ENCODE measurements around the gene MARCKS.

MARCKS gene

DNA sequence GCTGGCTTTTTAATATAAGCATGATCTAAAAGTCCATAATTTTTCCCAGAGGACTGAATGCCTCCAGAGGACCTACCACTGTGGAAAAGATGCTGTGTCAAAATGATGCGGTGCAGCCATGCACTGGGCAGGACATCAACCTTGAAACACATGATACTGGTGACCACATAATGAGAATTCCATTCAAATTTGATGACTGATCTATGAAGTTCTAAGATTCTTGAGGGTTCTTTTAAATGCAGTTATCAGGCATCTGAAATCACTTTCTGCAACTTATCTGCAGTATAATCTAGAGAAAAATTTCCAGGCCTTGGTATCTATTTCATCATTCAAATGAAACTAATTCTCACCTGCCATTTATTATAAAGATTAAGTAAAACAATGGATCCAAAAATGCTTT, 15.0 kb upstream of the MARCKS start:
- H3K79me2 ChIP-seq (ENCODE audit: control insufficient read depth, insufficient read depth, low read length, poor library complexity), result no peaks in the 10 kb centered on the region
- no peak overlapping the region for H4K12ac ChIP-seq (ENCODE audit: low read depth, low read length)
- no peak overlapping the region for H4K91ac ChIP-seq (ENCODE audit: low read depth, low read length)
- no peak overlapping the region for H2BK120ac ChIP-seq (ENCODE audit: insufficient read depth, low read length, poor library complexity)
- no peak overlapping the region for H3K14ac ChIP-seq (ENCODE audit: low read length)
- no peak overlapping the region for H3K4me2 ChIP-seq (ENCODE audit: low read length)
- no peaks in the 10 kb centered on the region for H3K4me1 ChIP-seq (ENCODE audit: control insufficient read depth in 1 of 2, insufficient read depth in 2 of 2, low read length in 2 of 2)
- no CpG with 5 or more reads among the region's 1 CpG for WGBS (ENCODE audit: extremely low coverage, insufficient coverage, insufficient read length)
- no peak overlapping the region for H3K4ac ChIP-seq (ENCODE audit: low read depth, low read length)
- H3K9ac ChIP-seq (ENCODE audit: low read length), result no peak overlapping the region
- no peak overlapping the region for H2AFZ ChIP-seq (ENCODE audit: insufficient read depth, low read length, poor library complexity)
- H3K79me1 ChIP-seq (ENCODE audit: low read length), result no peaks in the 10 kb centered on the region
- H2BK5ac ChIP-seq (ENCODE audit: low read depth, low read length, poor library complexity), result no peak overlapping the region
- H3K27me3 ChIP-seq (ENCODE audit: insufficient read depth, low read length), result no peaks in the 10 kb centered on the region
- H3K23ac ChIP-seq (ENCODE audit: low read length), result no peak overlapping the region
- H3K36me3 ChIP-seq (ENCODE audit: control insufficient read depth in 1 of 2, insufficient read depth in 2 of 2, low read length in 2 of 2), result no peaks in the 10 kb centered on the region
- no peak overlapping the region for H2AK5ac ChIP-seq (ENCODE audit: low read length)
- no peak overlapping the region for H2BK12ac ChIP-seq (ENCODE audit: low read length)
- H4K8ac ChIP-seq (ENCODE audit: low read depth, low read length), result no peak overlapping the region
- H3K27ac ChIP-seq (ENCODE audit: low read depth, low read length), result no peak overlapping the region
- H3K18ac ChIP-seq (ENCODE audit: low read length), result no peak overlapping the region
- no peaks in the 10 kb centered on the region for H3K9me3 ChIP-seq (ENCODE audit: insufficient read depth, low read depth, low read length)
- peak in 1 of 2 donors; percentile 19 for DNase-seq
- H3K4me3 ChIP-seq (ENCODE audit: low read depth, low read length), result no peak overlapping the region

DNA sequence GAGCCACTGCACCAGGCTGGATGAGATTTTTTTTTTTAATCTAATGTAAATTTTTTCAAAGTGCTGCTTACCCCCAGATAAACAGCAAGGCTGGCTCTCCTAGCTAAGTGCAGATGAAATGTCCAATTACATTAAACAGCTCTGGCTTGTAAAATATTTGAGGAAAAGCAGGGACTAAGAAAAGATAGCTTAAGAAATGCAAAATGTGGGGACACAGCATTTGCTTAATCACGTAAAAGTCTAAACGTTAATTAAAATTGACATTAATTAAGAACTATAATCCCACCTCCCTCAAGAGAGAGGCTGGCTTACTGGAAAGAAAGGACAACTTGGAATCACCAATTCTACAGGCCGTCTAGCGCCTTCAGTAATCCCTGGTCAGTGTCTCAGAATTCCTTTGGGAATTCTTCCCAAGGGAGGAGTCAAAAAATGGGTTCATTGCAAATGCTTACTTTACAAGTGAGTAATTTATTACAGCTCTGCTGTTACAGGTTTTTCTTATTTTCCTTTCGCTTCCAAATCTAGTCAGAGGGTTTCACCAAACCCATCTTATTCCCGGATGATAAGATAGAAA, 13.6 kb upstream of the MARCKS start:
- H3K18ac ChIP-seq (ENCODE audit: low read length), result no peak overlapping the region
- H3K14ac ChIP-seq (ENCODE audit: low read length), result no peak overlapping the region
- no peak overlapping the region for H4K12ac ChIP-seq (ENCODE audit: low read depth, low read length)
- no peak overlapping the region for H4K91ac ChIP-seq (ENCODE audit: low read depth, low read length)
- no peak overlapping the region for H4K8ac ChIP-seq (ENCODE audit: low read depth, low read length)
- H3K23ac ChIP-seq (ENCODE audit: low read length), result no peak overlapping the region
- H2BK5ac ChIP-seq (ENCODE audit: low read depth, low read length, poor library complexity), result no peak overlapping the region
- H3K4me1 ChIP-seq (ENCODE audit: control insufficient read depth in 1 of 2, insufficient read depth in 2 of 2, low read length in 2 of 2), result no peaks in the 10 kb centered on the region
- H3K4me2 ChIP-seq (ENCODE audit: low read length), result no peak overlapping the region
- no peak overlapping the region for H2BK120ac ChIP-seq (ENCODE audit: insufficient read depth, low read length, poor library complexity)
- no peak overlapping the region for H2BK12ac ChIP-seq (ENCODE audit: low read length)
- no peaks in the 10 kb centered on the region for H3K27me3 ChIP-seq (ENCODE audit: insufficient read depth, low read length)
- H2AK5ac ChIP-seq (ENCODE audit: low read length), result no peak overlapping the region
- H2AFZ ChIP-seq (ENCODE audit: insufficient read depth, low read length, poor library complexity), result no peak overlapping the region
- H3K27ac ChIP-seq (ENCODE audit: low read depth, low read length), result no peak overlapping the region
- H3K36me3 ChIP-seq (ENCODE audit: control insufficient read depth in 1 of 2, insufficient read depth in 2 of 2, low read length in 2 of 2), result no peaks in the 10 kb centered on the region
- no peaks in the 10 kb centered on the region for H3K9me3 ChIP-seq (ENCODE audit: insufficient read depth, low read depth, low read length)
- WGBS (ENCODE audit: extremely low coverage, insufficient coverage, insufficient read length), result no CpG with 5 or more reads among the region's 6 CpGs
- no peak overlapping the region for H3K9ac ChIP-seq (ENCODE audit: low read length)
- H3K79me1 ChIP-seq (ENCODE audit: low read length), result no peaks in the 10 kb centered on the region
- no peak for DNase-seq
- no peak overlapping the region for H3K4me3 ChIP-seq (ENCODE audit: low read depth, low read length)
- H3K4ac ChIP-seq (ENCODE audit: low read depth, low read length), result no peak overlapping the region
- H3K79me2 ChIP-seq (ENCODE audit: control insufficient read depth, insufficient read depth, low read length, poor library complexity), result no peaks in the 10 kb centered on the region

- no peak overlapping the region for H3K27ac ChIP-seq (ENCODE audit: low read depth, low read length)
These were observed 10.6 kb upstream of the MARCKS start for GRCh38 chr6:113846577-113846976.

GRCh38 chr6:113847447-113847846, 9.7 kb upstream of the MARCKS start:
- H2AK5ac ChIP-seq (ENCODE audit: low read length), result no peak overlapping the region
- H4K8ac ChIP-seq (ENCODE audit: low read depth, low read length), result no peak overlapping the region
- no peak overlapping the region for H3K4ac ChIP-seq (ENCODE audit: low read depth, low read length)
- H3K4me1 ChIP-seq (ENCODE audit: control insufficient read depth in 1 of 2, insufficient read depth in 2 of 2, low read length in 2 of 2), result no peaks in the 10 kb centered on the region
- no peaks in the 10 kb centered on the region for H3K9me3 ChIP-seq (ENCODE audit: insufficient read depth, low read depth, low read length)
- H3K79me2 ChIP-seq (ENCODE audit: control insufficient read depth, insufficient read depth, low read length, poor library complexity), result no peaks in the 10 kb centered on the region
- H3K27ac ChIP-seq (ENCODE audit: low read depth, low read length), result no peak overlapping the region
- H3K36me3 ChIP-seq (ENCODE audit: control insufficient read depth in 1 of 2, insufficient read depth in 2 of 2, low read length in 2 of 2), result no peaks in the 10 kb centered on the region
- no peak overlapping the region for H3K4me2 ChIP-seq (ENCODE audit: low read length)
- H4K91ac ChIP-seq (ENCODE audit: low read depth, low read length), result no peak overlapping the region
- no peak overlapping the region for H3K4me3 ChIP-seq (ENCODE audit: low read depth, low read length)
- H2BK12ac ChIP-seq (ENCODE audit: low read length), result no peak overlapping the region
- no peak overlapping the region for H3K23ac ChIP-seq (ENCODE audit: low read length)
- H2BK5ac ChIP-seq (ENCODE audit: low read depth, low read length, poor library complexity), result no peak overlapping the region
- no peak overlapping the region for H2AFZ ChIP-seq (ENCODE audit: insufficient read depth, low read length, poor library complexity)
- H3K27me3 ChIP-seq (ENCODE audit: insufficient read depth, low read length), result no peaks in the 10 kb centered on the region
- H3K79me1 ChIP-seq (ENCODE audit: low read length), result no peaks in the 10 kb centered on the region
- no peak overlapping the region for H3K9ac ChIP-seq (ENCODE audit: low read length)
- no peak overlapping the region for H2BK120ac ChIP-seq (ENCODE audit: insufficient read depth, low read length, poor library complexity)
- no peak overlapping the region for H3K18ac ChIP-seq (ENCODE audit: low read length)
- no peak overlapping the region for H3K14ac ChIP-seq (ENCODE audit: low read length)
- H4K12ac ChIP-seq (ENCODE audit: low read depth, low read length), result no peak overlapping the region
- no peak for DNase-seq
- no CpG with 5 or more reads among the region's 5 CpGs for WGBS (ENCODE audit: extremely low coverage, insufficient coverage, insufficient read length)

More at GRCh38 chr6:113846577-113846976, 10.6 kb upstream of the MARCKS start:
- Histone ChIP-seq H3K79me2 (ENCODE audit: control insufficient read depth, insufficient read depth, low read length, poor library complexity) (no peaks in the 10 kb centered on the region), H3K9ac (ENCODE audit: low read length) (no peak overlapping the region), H3K4ac (ENCODE audit: low read depth, low read length) (no peak overlapping the region), H4K12ac (ENCODE audit: low read depth, low read length) (no peak overlapping the region), H3K4me2 (ENCODE audit: low read length) (no peak overlapping the region), H3K4me3 (ENCODE audit: low read depth, low read length) (no peak overlapping the region), H4K8ac (ENCODE audit: low read depth, low read length) (no peak overlapping the region), H4K91ac (ENCODE audit: low read depth, low read length) (no peak overlapping the region), H3K4me1 (ENCODE audit: control insufficient read depth in 1 of 2, insufficient read depth in 2 of 2, low read length in 2 of 2) (no peaks in the 10 kb centered on the region), H3K23ac (ENCODE audit: low read length) (no peak overlapping the region), H2BK12ac (ENCODE audit: low read length) (no peak overlapping the region), H3K36me3 (ENCODE audit: control insufficient read depth in 1 of 2, insufficient read depth in 2 of 2, low read length in 2 of 2) (no peaks in the 10 kb centered on the region), H2BK120ac (ENCODE audit: insufficient read depth, low read length, poor library complexity) (no peak overlapping the region), H2AK5ac (ENCODE audit: low read length) (no peak overlapping the region), H3K79me1 (ENCODE audit: low read length) (no peaks in the 10 kb centered on the region), H3K18ac (ENCODE audit: low read length) (no peak overlapping the region), H3K14ac (ENCODE audit: low read length) (no peak overlapping the region), H3K27me3 (ENCODE audit: insufficient read depth, low read length) (no peaks in the 10 kb centered on the region), H2AFZ (ENCODE audit: insufficient read depth, low read length, poor library complexity) (no peak overlapping the region), H3K9me3 (ENCODE audit: insufficient read depth, low read depth, low read length) (no peaks in the 10 kb centered on the region), H2BK5ac (ENCODE audit: low read depth, low read length, poor library complexity) (no peak overlapping the region)
- no CpG with 5 or more reads among the region's 1 CpG for WGBS (ENCODE audit: extremely low coverage, insufficient coverage, insufficient read length)
- DNase-seq, result no peak

Data from trophoblast cell (in vitro differentiated cells and primary cell).